ENCODE data around the gene ACOT11.

Gene ACOT11

GRCh38 chr1:54645806-54646676, 98.0 kb downstream of the ACOT11 start:
- no peak for DNase-seq (ENCODE audit: low spot score)

GRCh38 chr1:54649130-54649898, 101.3 kb downstream of the ACOT11 start:
- DNase-seq (ENCODE audit: low spot score), result no peak

- no peak for DNase-seq (ENCODE audit: low spot score)
These were observed 101.9 kb downstream of the ACOT11 start for GRCh38 chr1:54649921-54650320.

- no peak for DNase-seq (ENCODE audit: low spot score)
These were observed 102.4 kb downstream of the ACOT11 start for GRCh38 chr1:54650417-54650816.

GRCh38 chr1:54651608-54652007, 103.6 kb downstream of the ACOT11 start:
- DNase-seq (ENCODE audit: low spot score), result no peak

GRCh38 chr1:54652168-54652567, 104.1 kb downstream of the ACOT11 start:
- DNase-seq (ENCODE audit: low spot score), result no peak

- DNase-seq (ENCODE audit: low spot score), result peak; percentile 40
These were observed 105.0 kb downstream of the ACOT11 start for GRCh38 chr1:54653036-54653435.

GRCh38 chr1:54658164-54658913, 110.3 kb downstream of the ACOT11 start:
- no peak for DNase-seq (ENCODE audit: low spot score)
